HG03175 (cell line): ENCODE data around the gene GIN1.
A peak's percentile ranks its signal among the peaks of the same experiment; 100 is the strongest.
"Not testable (repeated sequence)": the region's sequence is repeated elsewhere in the genome, so short reads cannot be mapped to it uniquely, and the experiment has no call there.

Experiments used
- ATAC-seq: cut with Tn5 transposase; IDR thresholded peaks from one replicate; pipeline ENCODE4 v1.9.1; 2021; ENCODE audit warnings: mild to moderate bottlenecking, moderate library complexity; ENCODE audit not compliant: unreplicated experiment

Gene GIN1

GRCh38 chr5:103111468-103111867 lies 8.5 kb downstream of the GIN1 start:
- no peak for ATAC-seq

DNA sequence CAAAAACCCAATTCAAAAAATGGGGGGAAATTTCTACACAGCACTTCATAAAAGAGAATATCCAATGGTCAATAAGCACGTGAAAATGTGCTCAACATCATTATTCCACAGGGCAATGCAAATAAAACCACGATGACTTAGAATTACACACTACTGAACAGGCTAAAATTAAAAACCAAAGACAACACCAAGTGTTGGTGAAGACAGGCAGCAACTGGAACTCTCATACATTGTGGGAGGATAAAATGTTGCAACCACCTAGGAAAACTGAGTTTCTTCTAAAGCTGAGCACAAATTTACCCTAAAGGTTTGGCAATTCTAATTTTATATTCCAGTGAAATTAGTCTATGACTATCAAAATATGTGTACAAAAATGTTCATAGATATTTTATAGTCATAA lies 9.5 kb downstream of the GIN1 start:
- ATAC-seq, result no peak

GRCh38 chr5:103109277-103109676 lies 10.7 kb downstream of the GIN1 start:
- ATAC-seq, result no peak

DNA sequence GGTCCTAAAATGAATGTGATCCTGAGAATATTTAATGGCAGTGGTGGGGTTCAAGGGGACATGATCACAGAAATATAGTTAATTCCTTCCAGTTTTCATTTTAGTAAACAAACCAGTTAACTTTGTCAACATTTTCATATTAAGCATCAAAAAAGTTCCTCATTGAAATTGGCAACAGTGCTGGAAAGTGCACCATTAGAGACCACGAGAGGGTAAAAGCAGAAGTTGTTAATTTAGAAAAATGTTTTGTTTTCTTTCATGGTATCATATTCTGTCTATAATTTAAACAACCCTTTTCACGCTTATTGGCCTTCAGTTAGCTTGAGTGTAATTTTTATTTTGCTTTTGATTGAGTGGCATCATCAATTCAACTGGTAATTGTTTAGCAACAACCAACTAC lies 11.9 kb downstream of the GIN1 start:
- ATAC-seq, result no peak

DNA sequence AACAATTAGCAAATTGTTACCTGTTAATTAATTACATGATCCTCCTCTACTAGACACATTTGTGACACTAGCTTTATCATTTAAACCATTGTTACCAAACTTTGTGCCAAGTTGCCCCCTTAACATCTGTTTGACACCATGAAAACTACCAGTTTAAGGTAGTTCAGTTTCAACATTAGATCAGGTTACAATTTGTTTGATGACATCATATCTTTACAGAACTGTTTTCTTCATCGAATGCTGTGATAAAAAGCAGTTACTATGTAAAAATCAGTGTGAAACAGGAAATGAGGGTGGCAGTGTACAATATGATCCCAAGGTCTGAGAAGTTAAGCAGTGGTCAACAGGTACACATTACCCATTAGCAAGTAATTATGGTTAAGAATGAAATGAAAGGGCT lies 17.7 kb downstream of the GIN1 start:
- no peak for ATAC-seq

GRCh38 chr5:103101079-103101750 lies 18.7 kb downstream of the GIN1 start:
- no peak for ATAC-seq

DNA sequence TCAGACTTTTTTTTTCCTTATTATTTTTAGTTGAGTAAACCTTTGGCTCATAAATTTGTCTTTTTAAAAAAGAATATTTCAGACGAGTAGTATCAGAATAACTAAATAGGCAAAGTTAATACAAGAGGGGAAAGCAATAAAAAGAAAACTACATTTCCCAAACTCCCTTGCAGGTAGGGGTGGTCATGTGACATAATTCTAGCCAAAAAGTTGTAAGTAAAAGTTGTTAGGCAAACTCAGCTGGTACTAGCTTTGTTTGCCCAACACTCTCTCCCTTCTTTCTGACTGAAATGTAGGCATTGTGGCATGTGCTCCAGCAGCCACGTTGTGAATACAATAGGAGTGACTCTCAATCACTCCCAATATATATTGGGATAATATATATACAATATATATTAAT lies 20.9 kb downstream of the GIN1 start:
- no peak for ATAC-seq

GRCh38 chr5:103094737-103095136 lies 25.2 kb downstream of the GIN1 start:
- ATAC-seq, result no peak

- no peak for ATAC-seq
Observed at GRCh38 chr5:103093727-103094126, 26.2 kb downstream of the GIN1 start.

DNA sequence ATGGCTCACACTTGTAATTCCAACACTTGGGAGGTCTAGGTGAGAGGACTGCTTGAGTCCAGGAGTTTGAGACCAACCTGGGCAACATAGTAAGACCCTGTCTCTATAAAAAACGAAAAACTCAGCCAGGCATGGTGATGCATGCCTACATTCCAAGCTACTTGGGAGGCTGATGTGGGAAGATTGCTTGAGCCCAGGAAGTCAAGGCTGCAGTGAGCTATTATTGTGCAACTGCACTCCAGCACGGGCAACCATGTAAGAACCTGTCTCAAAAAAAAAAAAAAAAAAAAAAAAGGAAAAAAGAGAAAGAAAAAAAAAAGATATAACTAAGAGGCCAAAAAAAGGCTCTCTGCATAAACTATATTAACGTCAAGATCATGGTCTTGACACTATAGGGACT lies 27.3 kb downstream of the GIN1 start:
- no peak for ATAC-seq

DNA sequence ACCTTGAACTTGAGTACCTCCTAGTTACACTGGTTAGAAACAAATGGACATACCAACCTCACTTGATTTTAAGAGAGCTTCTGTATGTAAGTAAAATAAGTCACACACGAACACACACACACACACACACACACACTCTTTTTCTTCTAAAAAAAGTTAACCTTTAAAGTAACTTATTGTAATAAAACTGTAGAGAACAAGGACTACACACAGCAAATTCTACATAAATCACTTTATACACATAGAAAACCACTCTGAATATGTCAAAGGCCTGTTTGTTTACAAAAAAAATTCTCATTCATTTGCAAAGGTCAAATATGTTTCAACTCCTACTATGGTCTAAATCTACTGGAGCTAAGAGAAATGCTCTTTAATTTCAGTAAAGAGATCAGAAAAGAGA lies 29.1 kb downstream of the GIN1 start:
- no peak for ATAC-seq

DNA sequence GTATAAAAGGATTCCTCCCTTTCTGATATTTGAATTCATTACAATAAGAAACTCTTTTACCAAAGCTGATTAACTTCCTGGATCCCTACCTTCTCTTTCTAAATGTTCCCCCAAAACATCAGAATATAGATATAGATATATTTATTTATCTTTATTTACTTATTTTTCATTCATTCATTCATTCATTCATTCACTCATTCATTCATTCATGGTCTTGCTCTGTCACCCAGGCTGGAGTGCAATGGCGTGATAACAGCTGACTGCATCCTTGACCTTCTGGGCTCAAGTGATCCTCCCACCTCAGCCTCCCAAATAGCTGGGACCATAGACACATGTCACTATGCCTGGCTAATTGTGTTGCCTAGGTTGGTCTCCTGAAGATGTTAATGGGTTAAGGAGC lies 30.7 kb downstream of the GIN1 start:
- ATAC-seq, result no peak

DNA sequence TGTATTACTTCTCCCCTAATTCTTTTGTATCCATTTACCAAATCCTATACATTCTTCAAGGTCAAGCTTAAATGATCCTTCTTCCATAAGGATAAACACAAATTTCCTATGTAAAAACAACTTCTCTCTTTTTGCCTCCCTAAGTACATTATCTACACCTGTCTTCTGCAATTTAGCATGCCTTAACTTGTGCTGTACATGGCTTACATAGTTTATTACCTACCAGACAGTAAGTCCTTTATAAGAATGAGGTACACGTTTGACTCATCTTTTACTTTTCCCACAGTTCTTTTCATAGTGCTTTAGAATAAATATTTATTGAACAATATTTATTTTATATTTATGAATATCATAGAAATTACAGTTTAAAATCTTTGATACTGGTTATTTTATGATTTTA lies 33.4 kb downstream of the GIN1 start:
- ATAC-seq, result no peak

- ATAC-seq, result no peak
Observed at GRCh38 chr5:103079796-103080195, 40.1 kb downstream of the GIN1 start.

DNA sequence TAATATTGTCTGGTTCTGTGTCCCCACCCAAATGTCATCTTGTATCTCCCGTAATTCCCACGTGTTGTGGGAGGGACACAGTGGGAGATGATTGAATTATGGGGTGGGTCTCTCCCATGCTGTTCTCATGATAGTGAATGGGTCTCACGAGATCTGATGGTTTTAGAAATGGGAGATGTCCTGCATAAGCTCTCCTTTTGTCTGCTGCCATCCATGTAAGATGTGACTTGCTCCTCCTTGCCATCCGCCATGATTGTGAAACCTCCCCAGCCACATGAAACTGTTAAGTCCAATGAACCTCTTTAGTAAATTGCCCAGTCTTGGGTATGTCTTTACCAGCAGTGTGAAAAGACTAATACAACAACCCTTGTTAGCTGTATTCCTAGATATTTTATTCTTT lies 44.5 kb downstream of the GIN1 start:
- no peak for ATAC-seq

DNA sequence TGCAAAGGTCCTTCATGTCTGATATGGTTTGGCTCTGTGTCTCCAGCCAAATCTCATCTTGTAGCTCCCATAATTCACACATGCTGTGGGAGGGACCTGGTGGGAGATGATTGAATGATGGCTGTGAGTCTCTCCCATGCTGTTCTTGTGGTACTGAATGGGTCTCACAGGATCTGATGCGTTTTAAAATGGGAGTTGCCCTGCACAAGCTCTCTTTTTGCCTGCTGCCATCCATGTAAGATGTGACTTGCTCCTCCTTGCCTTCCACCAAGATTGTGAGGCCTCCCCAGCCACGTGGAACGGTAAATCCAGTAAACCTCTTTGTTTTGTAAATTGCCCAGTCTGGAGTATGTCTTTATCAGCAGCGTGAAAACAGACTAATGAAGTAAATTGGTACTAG lies 46.4 kb downstream of the GIN1 start:
- ATAC-seq, result not testable (repeated sequence)

- ATAC-seq, result no peak
Observed at GRCh38 chr5:103066326-103066725, 53.6 kb downstream of the GIN1 start.

DNA sequence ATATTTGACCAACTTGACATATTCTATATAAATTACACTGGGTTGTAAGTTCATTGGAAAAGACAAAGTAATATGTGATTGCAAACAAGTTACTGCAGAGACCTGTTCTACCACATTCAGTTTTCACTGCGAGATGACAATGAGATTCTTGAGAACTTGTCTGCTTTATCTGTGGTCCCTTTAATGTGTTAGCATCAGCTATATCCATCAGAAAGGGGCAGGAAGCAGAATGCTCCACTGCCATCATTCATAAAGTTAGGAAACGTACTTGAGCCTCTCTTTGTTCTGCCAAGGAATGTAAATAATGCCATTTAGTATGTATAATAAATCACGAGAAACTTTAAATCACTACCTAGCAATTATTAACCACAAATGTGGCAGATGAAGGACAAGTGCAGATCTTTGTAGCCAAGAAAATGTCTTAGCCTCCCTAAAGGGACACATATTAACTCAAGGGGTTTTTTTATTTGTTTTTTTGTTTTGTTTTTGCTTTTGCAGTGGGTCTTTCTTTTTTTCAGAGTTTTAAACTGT lies 59.4 kb downstream of the GIN1 start:
- ATAC-seq, result no peak

DNA sequence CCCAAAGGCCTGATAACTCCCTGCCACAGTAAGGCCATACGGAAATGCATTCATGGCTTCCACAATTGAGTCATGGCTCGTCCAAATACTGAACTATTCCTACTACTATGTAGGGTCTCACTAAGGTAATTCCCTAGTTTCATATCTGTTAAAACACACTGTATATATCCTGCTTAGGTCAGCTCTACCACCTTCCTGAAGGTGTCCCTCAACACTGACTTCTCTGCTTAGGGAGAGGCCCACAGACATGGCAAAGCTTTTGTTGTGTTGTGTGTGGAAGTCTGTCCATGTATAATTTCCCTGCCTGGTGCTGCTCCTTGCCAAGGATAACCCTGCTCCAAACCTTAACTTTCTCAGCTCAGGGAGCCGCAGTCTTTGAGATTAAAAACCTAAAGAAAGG lies 60.4 kb downstream of the GIN1 start:
- ATAC-seq, result no peak

DNA sequence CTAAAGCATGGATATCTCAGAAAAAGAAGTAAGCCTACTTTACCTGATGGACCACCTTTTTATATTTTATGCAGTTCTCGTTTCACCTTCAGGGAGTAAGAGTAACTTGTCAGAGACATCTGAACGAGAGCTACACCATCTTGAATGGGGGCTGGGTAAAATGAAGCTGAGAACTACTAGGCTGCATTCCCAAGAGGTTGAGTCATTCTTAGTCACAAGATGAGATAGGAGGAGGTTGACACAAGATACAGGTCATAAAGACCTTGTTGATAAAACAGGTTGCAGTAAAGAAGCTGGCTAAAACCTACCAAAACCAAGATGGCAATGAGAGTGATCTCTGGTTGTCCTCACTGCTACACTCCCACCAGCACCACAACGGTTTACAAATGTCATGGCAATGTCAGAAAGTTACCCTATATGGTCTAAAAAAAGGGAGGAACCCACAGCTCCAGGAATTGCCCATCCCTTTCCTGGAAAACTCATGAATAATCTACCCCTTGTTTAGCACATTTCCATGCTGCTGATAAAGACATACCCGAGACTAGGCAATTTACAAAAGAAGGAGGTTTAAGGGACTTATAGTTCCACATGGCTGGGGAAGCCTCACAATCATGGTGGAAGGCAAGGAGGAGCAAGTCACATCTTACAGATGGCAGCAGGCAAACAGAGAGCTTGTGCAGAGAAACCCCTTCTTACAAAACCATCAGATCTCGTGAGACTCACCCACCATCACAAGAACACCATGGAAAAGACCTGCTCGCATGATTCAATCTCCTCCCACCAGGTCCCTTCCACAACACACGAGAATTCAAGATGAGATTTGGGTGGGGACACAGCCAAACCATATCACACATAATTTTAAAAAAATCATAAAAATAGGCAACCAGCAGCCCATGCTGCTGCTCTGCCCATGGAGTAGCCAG lies 62.5 kb downstream of the GIN1 start:
- no peak for ATAC-seq

DNA sequence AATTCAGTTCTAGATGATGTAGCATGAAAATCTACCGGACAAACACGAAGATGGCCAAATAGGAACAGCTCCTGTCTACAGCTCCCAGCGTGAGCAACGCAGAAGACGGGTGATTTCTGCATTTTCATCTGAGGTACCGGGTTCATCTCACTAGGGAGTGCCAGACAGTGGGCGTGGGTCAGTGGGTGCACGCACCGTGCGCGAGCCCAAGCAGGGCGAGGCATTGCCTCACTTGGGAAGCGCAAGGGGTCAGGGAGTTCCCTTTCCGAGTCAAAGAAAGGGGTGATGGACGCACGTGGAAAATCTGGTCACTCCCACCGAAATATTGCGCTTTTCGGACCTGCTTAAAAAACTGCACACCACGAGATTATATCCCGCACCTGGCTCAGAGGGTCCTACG lies 73.2 kb downstream of the GIN1 start:
- ATAC-seq, result not testable (repeated sequence)

GRCh38 chr5:103041071-103041676 lies 78.8 kb downstream of the GIN1 start:
- peak; percentile 44 for ATAC-seq
